ENCODE data around the gene ZBTB42. TPM values are rescaled to one million over a fixed set of nuclear protein-coding genes. Genes with fewer than 3 reads are reported as not detected.
A peak's percentile ranks its signal among the peaks of the same experiment; 100 is the strongest.

ZBTB42 gene
- total RNA-seq = 5.7 TPM
- long read RNA-seq, transcript ZBTB42-201 (1 exons, 3,800 nt) = major isoform, 11 of 14 reads
- long read RNA-seq, partial matches to known transcripts = 0 of 14 reads
- long read RNA-seq, other reads (novel, unspliced or antisense) = 3 of 14 reads

GRCh38 chr14:104800771-104801519, at the start of gene ZBTB42:
ZBTB42 (plus strand) TSS chr14:104801101; CDS start chr14:104801198, 97 bp downstream.
- intact Hi-C loops (cut with micrococcal nuclease) = no loop called here
- Histone ChIP-seq H3K27ac (replicated peaks) (peak within 1 kb of the TSS; percentile 99), H3K27me3 (ENCODE audit: low read depth) (no peaks in the 10 kb centered on the region), H3K4me3 (peak within 1 kb of the TSS; percentile 91), H3K36me3 (no peaks in the 10 kb centered on the region), H3K9me3 (replicated peaks) (no peaks in the 10 kb centered on the region), H3K4me1 (peaks cover 78% of the 10 kb centered on the region)
- no peak for TF ChIP-seq CTCF (IDR thresholded peaks at IDR 0.05; ENCODE audit: borderline replicate concordance)
- DNase-seq = peak; percentile 69

GRCh38 chr14:104751539-104752422, 49.1 kb upstream of the ZBTB42 start:
- DNase-seq = no peak
- Histone ChIP-seq H3K9me3 (replicated peaks) (no peaks in the 10 kb centered on the region), H3K27ac (replicated peaks) (peak overlapping the region; percentile 91), H3K36me3 (peaks cover 16% of the 10 kb centered on the region), H3K4me1 (peaks cover 44% of the 10 kb centered on the region), H3K27me3 (ENCODE audit: low read depth) (no peaks in the 10 kb centered on the region), H3K4me3 (peak overlapping the region; percentile 98)
- intact Hi-C loops (cut with micrococcal nuclease) = no loop called here
- TF ChIP-seq CTCF (IDR thresholded peaks at IDR 0.05; ENCODE audit: borderline replicate concordance) = no peak

GRCh38 chr14:104752423-104752734, 48.5 kb upstream of the ZBTB42 start:
- H3K9me3 ChIP-seq (replicated peaks) = no peaks in the 10 kb centered on the region
- no peak for TF ChIP-seq CTCF (IDR thresholded peaks at IDR 0.05; ENCODE audit: borderline replicate concordance)
- peaks cover 44% of the 10 kb centered on the region for H3K4me1 ChIP-seq
- peak overlapping the region; percentile 91 for H3K27ac ChIP-seq (replicated peaks)
- H3K27me3 ChIP-seq (ENCODE audit: low read depth) = no peaks in the 10 kb centered on the region
- peaks cover 21% of the 10 kb centered on the region for H3K36me3 ChIP-seq
- DNase-seq = no peak
- H3K4me3 ChIP-seq = peak overlapping the region; percentile 98
- intact Hi-C loops (cut with micrococcal nuclease) = no loop called here

- Histone ChIP-seq H3K27ac (replicated peaks) (peak within 1 kb of the TSS; percentile 91), H3K4me1 (peaks cover 44% of the 10 kb centered on the region), H3K27me3 (ENCODE audit: low read depth) (no peaks in the 10 kb centered on the region), H3K36me3 (peaks cover 26% of the 10 kb centered on the region), H3K4me3 (peak within 1 kb of the TSS; percentile 98), H3K9me3 (replicated peaks) (no peaks in the 10 kb centered on the region)
- peak; percentile 100 for DNase-seq
- intact Hi-C loops (cut with micrococcal nuclease) = no loop called here
- no peak for TF ChIP-seq CTCF (IDR thresholded peaks at IDR 0.05; ENCODE audit: borderline replicate concordance)
Measured at GRCh38 chr14:104752735-104753527, 48.0 kb upstream of the ZBTB42 start, which contains the start of gene SIVA1. SIVA1 (plus strand) TSS chr14:104753147; CDS start chr14:104753202, 55 bp downstream.
